K562 (cell line): ENCODE measurements around the gene DBNDD1. TPM values are rescaled to one million over a fixed set of nuclear protein-coding genes. Genes with fewer than 3 reads are reported as not detected.

Source experiments
- ATF7 ChIP-seq: fragments of 450-650 bp; IDR thresholded peaks from 2 replicates; pipeline ENCODE4 v1.7.1; 2014; ENCODE audit warnings: mild to moderate bottlenecking, moderate library complexity
- CCNT2 ChIP-seq: IDR thresholded peaks from 2 replicates; pipeline ENCODE4 v1.6.1; 2011; ENCODE audit warnings: borderline replicate concordance, low read depth, mild to moderate bottlenecking, moderate library complexity, mixed read lengths, low read length; ENCODE audit not compliant: insufficient read length; ENCODE audit errors: extremely low read depth
- DACH1 ChIP-seq: fragments of 450-650 bp; IDR thresholded peaks from 2 replicates; pipeline ENCODE4 v1.6.1; 2018; ENCODE audit not compliant: partially characterized antibody
- E2F3 ChIP-seq: fragments of 250-450 bp; sonication (Bioruptor Pico); IDR thresholded peaks from 2 replicates; pipeline ENCODE4 v1.4.0; 2020; ENCODE audit warnings: mild to moderate bottlenecking
- EP400 ChIP-seq: fragments of 450-650 bp; IDR thresholded peaks from 2 replicates; pipeline ENCODE4 v1.6.1; 2017; ENCODE audit warnings: antibody characterized with exemption, mild to moderate bottlenecking, moderate library complexity
- GTF2A2 ChIP-seq: IDR thresholded peaks from 2 replicates; pipeline ENCODE4 v1.6.1; 2016; ENCODE audit warnings: mild to moderate bottlenecking, missing genetic modification characterization, missing compliant biosample characterization
- HLTF ChIP-seq: fragments of 450-650 bp; IDR thresholded peaks from 2 replicates; pipeline ENCODE4 v1.6.1; 2016
- JUND ChIP-seq, 2 experiments: IDR thresholded peaks; 2 replicates in 1 of 2; 3 replicates in 1 of 2; pipeline ENCODE4 v1.6.1; 2011; ENCODE audit warnings: borderline replicate concordance in 2 of 2, low read depth in 2 of 2, low read length in 2 of 2, improper control_type of control experiment in 1 of 2, missing biosample characterization in 1 of 2, missing genetic modification characterization in 1 of 2, missing genetic modification reagents in 1 of 2
- KHSRP ChIP-seq: fragments of 450-650 bp; IDR thresholded peaks from 2 replicates; pipeline ENCODE4 v1.6.1; 2017
- LARP7 ChIP-seq: fragments of 450-650 bp; IDR thresholded peaks from 2 replicates; pipeline ENCODE4 v1.6.1; 2016
- MECOM ChIP-seq: fragments of 250-450 bp; sonication (Bioruptor Pico); IDR thresholded peaks from 2 replicates; pipeline ENCODE4 v1.8.0; 2022; ENCODE audit warnings: inconsistent platforms
- NFIC ChIP-seq: fragments of 450-650 bp; IDR thresholded peaks from 2 replicates; pipeline ENCODE4 v1.6.1; 2017; ENCODE audit warnings: mild to moderate bottlenecking, inconsistent platforms
- NR1H2 ChIP-seq: sonication (generic); formaldehyde crosslinking; IDR thresholded peaks from 2 replicates; pipeline ENCODE4 v1.4.0; 2020; ENCODE audit warnings: mild to moderate bottlenecking, missing genetic modification reagents
- PRPF4 ChIP-seq: fragments of 200-400 bp; formaldehyde crosslinking; IDR thresholded peaks from one replicate; pipeline ENCODE4 v1.6.1; 2017; ENCODE audit warnings: low read length, low read depth, mild to moderate bottlenecking; ENCODE audit not compliant: insufficient read depth, poor library complexity, severe bottlenecking
- RBFOX2 ChIP-seq: fragments of 200-400 bp; formaldehyde crosslinking; IDR thresholded peaks from 2 replicates; pipeline ENCODE4 v1.6.1; 2017; ENCODE audit warnings: low read depth, mild to moderate bottlenecking, low read length, moderate library complexity
- SMAD4 ChIP-seq: fragments of 250-450 bp; sonication (Bioruptor Pico); conservative IDR thresholded peaks from 2 replicates; pipeline ENCODE4 v1.8.0; 2021; ENCODE audit warnings: inconsistent platforms, mild to moderate bottlenecking, moderate library complexity
- YY1 ChIP-seq, 3 experiments: IDR thresholded peaks; 2 replicates each; pipeline ENCODE4 v1.6.1; 2011; ENCODE audit warnings: low read length in 2 of 3, mild to moderate bottlenecking in 2 of 3, moderate library complexity in 2 of 3, borderline replicate concordance in 1 of 3, control low read depth in 1 of 3, low read depth in 1 of 3; ENCODE audit not compliant: insufficient read depth in 3 of 3, insufficient replicate concordance in 2 of 3, control insufficient read depth in 1 of 3, insufficient read length in 1 of 3; ENCODE audit errors: extremely low read depth in 1 of 3
- ZNF134 ChIP-seq: fragments of 250-450 bp; sonication (Bioruptor Pico); conservative IDR thresholded peaks from 2 replicates; pipeline ENCODE4 v1.4.0; 2020
- ZZZ3 ChIP-seq: fragments of 450-650 bp; IDR thresholded peaks from 2 replicates; pipeline ENCODE4 v1.6.1; 2016; ENCODE audit warnings: antibody characterized with exemption, mild to moderate bottlenecking, moderate library complexity
- polyA plus RNA-seq, 8 experiments: library from polyadenylated mRNA; depleted of rRNA in 4 of 8; stranded (reverse) in 5 of 8; unstranded in 3 of 8; fragments of >200 nt; fragmentation: Nextera tagmentation in 2 of 8; fragmentation: Illumina TruSeq in 1 of 8; extraction: Ambion mirVana in 2 of 8; extraction: Trizol in 1 of 8; gene quantifications; 2 replicates each; pipeline versions ENCODE4 v1.2.1 to v1.2.3, GENCODE V29; 2011 to 2014; ENCODE audit warnings: inconsistent platforms in 1 of 8, missing spikeins in 1 of 8
- total RNA-seq, 7 experiments: library from RNA; depleted of rRNA in 6 of 7; stranded (reverse); fragments of >200 nt in 6 of 7; fragmentation: Illumina TruSeq in 2 of 7; extraction: Trizol in 2 of 7; gene quantifications; 2 replicates each; pipeline versions ENCODE4 v1.2.1 to v1.2.3, GENCODE V29; 2011 to 2021; ENCODE audit warnings: low replicate concordance in 1 of 7
- TF ChIP-seq, protein P1 (sequence below): fragments of 250-450 bp; sonication (Bioruptor Pico); IDR thresholded peaks from 2 replicates; pipeline ENCODE4 v1.8.0; 2021; ENCODE audit warnings: mild to moderate bottlenecking, moderate library complexity
- TF ChIP-seq, protein P2 (sequence below): fragments of 450-650 bp; formaldehyde crosslinking; IDR thresholded peaks from 2 replicates; pipeline ENCODE4 v1.4.0; 2020; ENCODE audit warnings: mild to moderate bottlenecking, mixed read lengths
- TF ChIP-seq, protein P3 (sequence below): sonication (generic); formaldehyde crosslinking; IDR thresholded peaks from 2 replicates; pipeline ENCODE4 v1.8.1; 2023; ENCODE audit warnings: mild to moderate bottlenecking, missing genetic modification reagents, moderate library complexity

DBNDD1 gene
- total and polyA plus RNA-seq, 9 of the 15 experiments (the other 6 are each of a cell fraction or from before 2014, with no cell fraction given) = 0.55 to 13.0 (median 5.8) TPM

DNA sequence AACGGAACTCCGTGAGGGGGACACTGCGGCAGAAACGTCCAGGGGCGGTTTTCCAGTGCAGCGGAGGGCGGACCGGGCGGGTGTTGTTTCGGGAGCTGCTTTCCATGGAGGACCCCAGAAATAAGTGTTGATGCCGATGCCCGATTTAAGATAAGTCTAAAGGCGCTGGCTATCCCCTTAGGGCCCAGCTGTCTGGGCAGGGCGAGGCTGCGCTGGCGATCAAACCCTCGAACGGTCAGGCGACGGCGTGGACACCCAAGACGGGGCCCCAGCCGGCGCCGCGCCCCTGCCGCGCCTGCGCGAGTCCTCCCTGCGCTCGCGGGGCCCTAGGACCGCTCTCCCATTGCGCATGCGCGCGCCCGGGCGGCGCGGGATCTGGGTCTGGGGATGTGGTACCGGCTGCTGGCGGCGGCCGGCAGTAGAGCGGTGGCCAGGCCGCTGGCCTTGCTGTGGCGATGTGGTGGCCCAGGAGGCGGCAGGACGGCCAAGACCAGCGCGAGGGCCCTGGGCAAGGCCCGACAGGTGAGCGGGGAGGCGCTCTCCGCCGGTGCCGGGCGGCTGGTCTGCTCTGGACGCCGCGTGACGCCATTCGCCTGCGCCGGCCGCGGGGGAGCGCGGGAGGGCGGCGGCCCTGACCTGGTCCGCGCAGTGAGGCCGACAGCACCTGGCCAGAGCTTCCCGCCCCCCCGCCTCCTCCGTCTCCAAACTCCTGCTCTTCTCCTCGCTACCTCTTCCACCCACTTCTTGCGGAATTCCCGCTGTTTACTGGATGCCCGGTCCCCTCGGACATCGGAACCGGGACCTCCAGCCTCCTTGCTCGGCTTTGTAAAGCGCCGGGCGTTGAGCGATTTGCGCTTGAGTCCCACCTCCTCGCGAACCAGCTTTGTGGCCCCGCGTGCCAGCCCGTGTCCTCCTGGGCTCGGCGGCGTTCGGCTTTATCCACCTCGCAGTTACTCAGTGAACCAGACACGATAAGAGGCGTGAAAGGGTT, 46.7 kb downstream of the DBNDD1 start (continued):
- peak; percentile 98 for TF ChIP-seq RBFOX2
- no peak for TF ChIP-seq JUND (IDR thresholded peaks at IDR 0.05; ENCODE audit: borderline replicate concordance, low read depth, low read length)
- no peak for TF ChIP-seq JUND (tag; IDR thresholded peaks at IDR 0.05; ENCODE audit: borderline replicate concordance, low read depth, low read length)
- TF ChIP-seq LARP7 = no peak
- peak; percentile 86 for TF ChIP-seq ATF7
- peak; percentile 85 for TF ChIP-seq E2F3 (CRISPR knock-in tag)
- TF ChIP-seq KHSRP = no peak
- TF ChIP-seq PRPF4 = peak; percentile 61
- TF ChIP-seq, protein P1, sequence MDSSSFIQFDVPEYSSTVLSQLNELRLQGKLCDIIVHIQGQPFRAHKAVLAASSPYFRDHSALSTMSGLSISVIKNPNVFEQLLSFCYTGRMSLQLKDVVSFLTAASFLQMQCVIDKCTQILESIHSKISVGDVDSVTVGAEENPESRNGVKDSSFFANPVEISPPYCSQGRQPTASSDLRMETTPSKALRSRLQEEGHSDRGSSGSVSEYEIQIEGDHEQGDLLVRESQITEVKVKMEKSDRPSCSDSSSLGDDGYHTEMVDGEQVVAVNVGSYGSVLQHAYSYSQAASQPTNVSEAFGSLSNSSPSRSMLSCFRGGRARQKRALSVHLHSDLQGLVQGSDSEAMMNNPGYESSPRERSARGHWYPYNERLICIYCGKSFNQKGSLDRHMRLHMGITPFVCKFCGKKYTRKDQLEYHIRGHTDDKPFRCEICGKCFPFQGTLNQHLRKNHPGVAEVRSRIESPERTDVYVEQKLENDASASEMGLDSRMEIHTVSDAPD (CRISPR knock-in tag) = no peak
- TF ChIP-seq ZNF134 (CRISPR knock-in tag) = no peak; the same call in 1 of the 2 replicates
- peak; percentile 95 for TF ChIP-seq EP400
- TF ChIP-seq GTF2A2 (tag) = no peak
- no peak for TF ChIP-seq ZZZ3
- peak; percentile 69 for TF ChIP-seq CCNT2
- peak; percentile 32; the same call in 1 of the 2 replicates for TF ChIP-seq NFIC
- peak; percentile 93; the same call in 1 of the 2 replicates for TF ChIP-seq NR1H2 (CRISPR knock-in tag)
- peak in 2 of 3 experiments; percentile 77 to 81 for TF ChIP-seq YY1 (IDR thresholded peaks at IDR 0.05; ENCODE audit: borderline replicate concordance in 1 of 3, control insufficient read depth in 1 of 3, extremely low read depth in 1 of 3, insufficient read depth in 3 of 3, insufficient read length in 1 of 3, insufficient replicate concordance in 2 of 3, low read depth in 1 of 3, low read length in 2 of 3)
- TF ChIP-seq SMAD4 (CRISPR knock-in tag) = peak; percentile 65
- TF ChIP-seq DACH1 = no peak
- TF ChIP-seq, protein P2, sequence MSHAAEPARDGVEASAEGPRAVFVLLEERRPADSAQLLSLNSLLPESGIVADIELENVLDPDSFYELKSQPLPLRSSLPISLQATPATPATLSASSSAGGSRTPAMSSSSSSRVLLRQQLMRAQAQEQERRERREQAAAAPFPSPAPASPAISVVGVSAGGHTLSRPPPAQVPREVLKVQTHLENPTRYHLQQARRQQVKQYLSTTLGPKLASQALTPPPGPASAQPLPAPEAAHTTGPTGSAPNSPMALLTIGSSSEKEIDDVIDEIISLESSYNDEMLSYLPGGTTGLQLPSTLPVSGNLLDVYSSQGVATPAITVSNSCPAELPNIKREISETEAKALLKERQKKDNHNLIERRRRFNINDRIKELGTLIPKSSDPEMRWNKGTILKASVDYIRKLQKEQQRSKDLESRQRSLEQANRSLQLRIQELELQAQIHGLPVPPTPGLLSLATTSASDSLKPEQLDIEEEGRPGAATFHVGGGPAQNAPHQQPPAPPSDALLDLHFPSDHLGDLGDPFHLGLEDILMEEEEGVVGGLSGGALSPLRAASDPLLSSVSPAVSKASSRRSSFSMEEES = no peak
- TF ChIP-seq, protein P3, sequence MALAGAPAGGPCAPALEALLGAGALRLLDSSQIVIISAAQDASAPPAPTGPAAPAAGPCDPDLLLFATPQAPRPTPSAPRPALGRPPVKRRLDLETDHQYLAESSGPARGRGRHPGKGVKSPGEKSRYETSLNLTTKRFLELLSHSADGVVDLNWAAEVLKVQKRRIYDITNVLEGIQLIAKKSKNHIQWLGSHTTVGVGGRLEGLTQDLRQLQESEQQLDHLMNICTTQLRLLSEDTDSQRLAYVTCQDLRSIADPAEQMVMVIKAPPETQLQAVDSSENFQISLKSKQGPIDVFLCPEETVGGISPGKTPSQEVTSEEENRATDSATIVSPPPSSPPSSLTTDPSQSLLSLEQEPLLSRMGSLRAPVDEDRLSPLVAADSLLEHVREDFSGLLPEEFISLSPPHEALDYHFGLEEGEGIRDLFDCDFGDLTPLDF (CRISPR knock-in tag) = peak; percentile 65; the same call in 1 of the 2 replicates
- TF ChIP-seq HLTF = peak; percentile 36; the same call in 1 of the 2 replicates
- no peak for TF ChIP-seq MECOM
